ENCODE data around the gene SLC12A6.

GRCh38 chr15:34185666-34186065 lies 151.9 kb downstream of the SLC12A6 start:
- TF ChIP-seq ZNF398 (tag by site-specific recombination; IDR thresholded peaks at IDR 0.05) (no peak), CTCF (tag by site-specific recombination; IDR thresholded peaks at IDR 0.05) (no peak), ZFP69B (tag by site-specific recombination; IDR thresholded peaks at IDR 0.05) (no peak), HOXA7 (CRISPR knock-in tag; IDR thresholded peaks at IDR 0.05; ENCODE audit: borderline replicate concordance) (no peak), ZNF580 (tag by site-specific recombination; IDR thresholded peaks at IDR 0.05) (no peak), REST (tag by site-specific recombination; IDR thresholded peaks at IDR 0.05) (no peak), YY2 (tag by site-specific recombination; IDR thresholded peaks at IDR 0.05) (no peak), ZNF660 (tag by site-specific recombination; IDR thresholded peaks at IDR 0.05) (no peak), ZBTB10 (tag by site-specific recombination; IDR thresholded peaks at IDR 0.05) (no peak), ZNF561 (tag by site-specific recombination; IDR thresholded peaks at IDR 0.05; ENCODE audit: borderline replicate concordance) (no peak), PRDM10 (tag by site-specific recombination; IDR thresholded peaks at IDR 0.05) (no peak)
